HG02852 (cell line): ENCODE results near the gene METTL1.

Experiments
- ATAC-seq: cut with Tn5 transposase; IDR thresholded peaks from one replicate; pipeline ENCODE4 v1.9.1; 2021; ENCODE audit warnings: mild to moderate bottlenecking, moderate library complexity; ENCODE audit not compliant: unreplicated experiment

Gene METTL1

GRCh38 chr12:57738661-57739237 lies 33.2 kb downstream of the METTL1 start, which contains the start of gene AGAP2:
TSS of gene AGAP2 (minus strand) at chr12:57738742. CDS start at chr12:57738246, 496 bp downstream.
- no peak for ATAC-seq

- no peak for ATAC-seq
Measured at GRCh38 chr12:57737467-57738460, 34.1 kb downstream of the METTL1 start.

GRCh38 chr12:57736741-57737466 lies 35.0 kb downstream of the METTL1 start:
- no peak for ATAC-seq

GRCh38 chr12:57735952-57736740 lies 35.8 kb downstream of the METTL1 start:
- ATAC-seq: no peak

GRCh38 chr12:57735198-57735855 lies 36.6 kb downstream of the METTL1 start:
- ATAC-seq: no peak

GRCh38 chr12:57734591-57734990 lies 37.3 kb downstream of the METTL1 start:
- ATAC-seq: no peak

GRCh38 chr12:57733928-57734327 lies 38.0 kb downstream of the METTL1 start:
- no peak for ATAC-seq

GRCh38 chr12:57732726-57733593 lies 38.9 kb downstream of the METTL1 start:
- ATAC-seq: no peak

GRCh38 chr12:57732270-57732669 lies 39.6 kb downstream of the METTL1 start:
- ATAC-seq: no peak

- ATAC-seq: no peak
Measured at GRCh38 chr12:57731411-57732080, 40.4 kb downstream of the METTL1 start.

- ATAC-seq: no peak
Measured at GRCh38 chr12:57730336-57731067, 41.4 kb downstream of the METTL1 start.

- no peak for ATAC-seq
Measured at GRCh38 chr12:57729321-57729844, 42.5 kb downstream of the METTL1 start.

GRCh38 chr12:57727758-57728395 lies 44.0 kb downstream of the METTL1 start:
- no peak for ATAC-seq

- no peak for ATAC-seq
Measured at GRCh38 chr12:57726884-57727757, 44.8 kb downstream of the METTL1 start.

- ATAC-seq: no peak
Measured at GRCh38 chr12:57726151-57726883, 45.6 kb downstream of the METTL1 start.

- no peak for ATAC-seq
Measured at GRCh38 chr12:57725851-57726150, 46.1 kb downstream of the METTL1 start.
